Measurements from ENCODE around the gene PTPRD.
"Not testable (repeated sequence)": the region's sequence is repeated elsewhere in the genome, so short reads cannot be mapped to it uniquely, and the experiment has no call there.

The PTPRD gene

DNA sequence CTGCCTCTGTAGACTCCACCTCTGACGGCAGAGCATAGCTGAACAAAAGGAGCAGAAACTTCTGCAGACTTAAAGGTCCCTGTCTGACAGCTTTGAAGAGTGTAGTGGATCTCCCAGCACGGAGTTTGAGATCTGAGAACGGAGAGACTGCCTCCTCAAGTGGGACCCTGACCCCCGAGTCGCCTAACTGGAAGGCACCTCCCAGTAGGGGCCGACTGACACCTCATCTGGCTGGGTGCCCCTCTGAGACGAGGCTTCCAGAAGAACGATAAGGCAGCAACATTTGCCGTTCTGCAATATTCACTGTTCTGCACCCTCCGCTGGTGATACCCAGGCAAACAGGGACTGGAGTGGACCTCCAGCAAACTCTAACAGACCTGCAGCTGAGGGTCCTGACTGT lies 1186.3 kb downstream of the PTPRD start:
- not testable (repeated sequence) for DNase-seq

- no peak for DNase-seq
Observed at GRCh38 chr9:9412241-9412640, 1200.6 kb downstream of the PTPRD start.

DNA sequence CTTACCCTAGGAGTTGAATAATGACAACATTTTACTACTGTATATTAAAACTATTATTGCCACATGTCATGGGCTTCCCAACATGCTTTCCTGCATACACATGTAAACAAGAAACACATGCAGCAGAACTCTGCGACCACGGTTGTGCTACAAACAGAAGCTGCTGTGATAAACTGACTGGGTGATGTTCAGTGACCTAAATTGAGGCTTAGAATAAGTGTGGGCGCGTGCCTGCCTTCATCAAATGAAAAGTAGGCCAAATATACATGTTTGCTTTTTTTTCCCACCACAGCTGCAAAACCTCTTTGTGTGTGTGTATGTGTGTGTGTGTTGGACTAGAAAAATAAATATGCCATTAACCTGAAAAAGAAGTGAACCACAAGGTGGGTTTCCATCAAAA lies 1202.1 kb downstream of the PTPRD start:
- no peak for DNase-seq

GRCh38 chr9:9399982-9400381 lies 1212.8 kb downstream of the PTPRD start:
- DNase-seq = no peak

- no peak for DNase-seq
Observed at GRCh38 chr9:9396518-9396917, 1216.3 kb downstream of the PTPRD start.

- no peak for DNase-seq
Observed at GRCh38 chr9:9395539-9395938, 1217.3 kb downstream of the PTPRD start.

DNA sequence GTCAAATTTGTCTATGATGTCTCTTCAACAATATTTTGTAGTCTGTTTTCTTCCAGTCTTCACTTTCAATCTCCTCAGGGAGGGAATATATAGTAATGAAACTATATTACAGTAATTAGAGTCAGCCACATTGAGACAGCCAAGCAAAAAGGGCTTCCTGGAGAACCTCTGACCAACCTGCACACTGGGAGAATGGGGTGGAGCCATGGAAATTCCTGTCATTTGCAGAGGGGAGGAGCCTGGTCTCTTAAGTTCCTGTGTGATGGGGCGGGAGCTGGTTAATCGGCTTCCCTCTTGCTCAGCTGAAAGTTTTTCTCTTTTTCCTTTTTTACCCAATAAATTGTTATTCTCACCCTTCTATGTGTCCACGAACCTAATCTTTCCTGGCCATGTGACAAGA lies 1220.0 kb downstream of the PTPRD start:
- DNase-seq = no peak

DNA sequence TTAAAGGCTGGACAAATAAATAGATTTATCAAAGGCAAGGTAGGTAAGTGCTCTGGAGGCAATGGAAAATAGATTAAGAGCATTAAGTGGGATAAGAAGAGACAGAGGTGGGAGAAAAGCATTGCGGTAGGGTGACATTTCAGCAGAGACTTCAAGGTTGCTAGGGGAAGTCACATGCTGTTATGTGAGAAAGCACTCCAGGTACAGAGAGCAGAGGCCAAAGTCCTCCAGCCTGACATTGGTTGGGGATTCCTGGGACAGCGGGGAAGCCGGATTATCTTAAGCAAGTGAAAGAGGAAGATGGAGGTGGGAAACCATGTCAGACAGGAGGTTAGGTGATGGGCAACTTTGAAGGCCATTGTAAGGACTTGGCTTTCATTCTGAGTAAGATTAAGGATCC lies 1222.9 kb downstream of the PTPRD start:
- no peak for DNase-seq

DNA sequence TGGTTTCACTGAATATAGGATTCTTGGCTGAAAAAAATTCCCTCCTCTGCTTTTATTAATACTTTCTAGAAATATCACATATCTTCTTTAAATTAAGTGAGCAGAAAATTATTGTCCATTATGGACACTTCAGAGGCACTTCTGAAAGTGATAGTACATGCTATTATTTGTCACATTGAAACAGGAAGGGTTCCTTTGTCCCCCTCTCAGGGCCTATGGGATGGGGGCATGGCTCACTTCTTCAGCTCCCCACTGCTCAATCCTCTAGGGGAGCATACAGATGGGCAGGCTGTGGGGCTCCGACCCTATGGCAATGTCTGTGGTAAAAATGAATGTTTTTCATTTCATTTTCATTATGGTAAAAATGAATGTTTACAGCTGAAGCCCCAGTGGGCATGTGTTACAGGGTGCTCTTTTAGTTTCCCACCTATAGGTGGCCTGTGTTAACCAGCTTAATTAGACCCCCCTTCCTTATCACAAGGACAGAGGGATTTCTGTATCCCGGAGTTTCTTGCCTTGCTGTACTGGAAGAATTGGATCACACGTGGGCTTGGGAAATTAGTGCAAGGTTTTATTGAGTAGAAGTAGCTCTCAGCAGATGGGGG lies 1225.2 kb downstream of the PTPRD start:
- DNase-seq = peak; percentile 7

- DNase-seq = no peak
Observed at GRCh38 chr9:9362332-9362731, 1250.5 kb downstream of the PTPRD start.

GRCh38 chr9:9352877-9353481 lies 1259.8 kb downstream of the PTPRD start:
- DNase-seq = peak; percentile 43

DNA sequence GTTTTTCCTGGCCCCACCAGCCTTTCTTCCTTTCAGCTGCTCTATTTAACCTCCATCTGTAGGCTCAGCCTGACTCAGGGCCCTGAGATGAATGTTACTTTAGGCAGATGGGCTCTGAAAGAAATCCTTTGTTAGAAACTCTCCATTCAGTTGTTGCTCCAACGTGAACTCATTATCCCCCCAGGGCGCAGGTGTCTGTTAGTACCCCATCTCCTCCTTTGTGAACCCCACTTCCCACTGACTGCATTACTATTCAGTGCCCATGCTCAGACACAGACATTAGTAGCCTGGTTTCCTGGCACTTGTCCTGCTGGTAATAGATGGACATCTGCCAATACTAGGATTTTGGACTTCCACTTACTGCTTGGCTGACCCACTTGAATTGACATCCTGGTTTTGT lies 1271.6 kb downstream of the PTPRD start:
- no peak for DNase-seq

DNA sequence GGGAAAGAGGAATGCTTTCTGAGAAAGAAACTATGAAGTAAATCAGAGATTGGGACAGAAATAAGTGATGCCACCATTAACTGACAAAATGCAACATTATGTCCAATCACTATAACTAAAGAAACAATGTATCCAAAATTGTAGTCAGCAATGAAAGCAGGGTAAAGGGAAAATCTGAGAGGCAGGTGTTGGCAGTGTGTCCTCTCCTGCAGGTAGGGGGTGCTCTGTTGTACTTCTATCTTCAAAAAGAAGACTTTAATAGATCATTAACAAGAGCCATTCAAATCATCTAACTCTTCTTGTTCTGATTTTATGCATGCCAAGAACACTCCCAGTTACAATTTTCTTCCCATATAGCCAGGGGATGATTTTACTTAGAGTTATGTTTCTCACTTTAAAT lies 1275.7 kb downstream of the PTPRD start:
- peak; percentile 22 for DNase-seq

GRCh38 chr9:9326749-9327148 lies 1286.1 kb downstream of the PTPRD start:
- no peak for DNase-seq

GRCh38 chr9:9319007-9319406 lies 1293.8 kb downstream of the PTPRD start:
- DNase-seq = no peak

DNA sequence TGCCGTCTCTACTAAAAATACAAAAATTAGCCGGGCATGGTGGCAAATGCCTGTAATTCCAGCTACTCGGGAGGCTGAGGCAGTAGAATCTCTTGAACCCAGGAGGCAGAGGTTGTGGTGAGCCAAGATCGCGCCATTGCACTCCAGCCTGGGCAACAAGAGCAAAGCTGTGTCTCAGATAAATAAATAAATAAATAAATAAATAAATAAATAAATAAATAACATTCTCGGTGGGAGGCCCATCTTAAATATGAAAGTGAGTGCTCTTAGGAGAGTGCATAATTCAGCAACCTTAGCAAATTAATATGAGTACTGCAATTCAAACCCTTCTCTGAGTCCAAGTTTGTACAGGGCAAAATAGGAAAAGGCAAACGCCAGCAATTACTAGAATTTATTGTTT lies 1302.1 kb downstream of the PTPRD start:
- not testable (repeated sequence) for DNase-seq

- DNase-seq = no peak
Observed at GRCh38 chr9:9305600-9305999, 1307.2 kb downstream of the PTPRD start.

- peak; percentile 49 for DNase-seq
Observed at GRCh38 chr9:9299134-9299533, 1313.7 kb downstream of the PTPRD start.

- DNase-seq = no peak
Observed at GRCh38 chr9:9286001-9286400, 1326.8 kb downstream of the PTPRD start.

DNA sequence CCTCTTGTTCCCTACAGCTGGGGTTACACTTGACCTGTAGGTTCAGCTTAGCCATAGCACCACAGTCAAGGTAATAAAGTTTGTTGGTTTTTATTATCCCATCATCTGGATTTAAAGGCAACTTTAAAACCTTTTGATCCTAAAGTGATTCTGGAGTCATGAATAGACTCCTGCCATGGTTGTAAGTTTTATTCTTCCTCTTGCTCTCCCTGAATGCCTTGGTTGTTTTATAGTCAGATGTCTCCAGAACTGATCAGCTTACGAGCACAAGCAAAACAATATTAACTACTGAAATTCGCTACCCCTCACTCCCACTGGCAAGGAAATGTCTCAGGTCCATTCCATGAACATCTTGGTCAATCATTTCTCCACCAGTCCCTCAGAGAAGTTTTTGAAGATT lies 1328.6 kb downstream of the PTPRD start:
- DNase-seq = no peak

DNA sequence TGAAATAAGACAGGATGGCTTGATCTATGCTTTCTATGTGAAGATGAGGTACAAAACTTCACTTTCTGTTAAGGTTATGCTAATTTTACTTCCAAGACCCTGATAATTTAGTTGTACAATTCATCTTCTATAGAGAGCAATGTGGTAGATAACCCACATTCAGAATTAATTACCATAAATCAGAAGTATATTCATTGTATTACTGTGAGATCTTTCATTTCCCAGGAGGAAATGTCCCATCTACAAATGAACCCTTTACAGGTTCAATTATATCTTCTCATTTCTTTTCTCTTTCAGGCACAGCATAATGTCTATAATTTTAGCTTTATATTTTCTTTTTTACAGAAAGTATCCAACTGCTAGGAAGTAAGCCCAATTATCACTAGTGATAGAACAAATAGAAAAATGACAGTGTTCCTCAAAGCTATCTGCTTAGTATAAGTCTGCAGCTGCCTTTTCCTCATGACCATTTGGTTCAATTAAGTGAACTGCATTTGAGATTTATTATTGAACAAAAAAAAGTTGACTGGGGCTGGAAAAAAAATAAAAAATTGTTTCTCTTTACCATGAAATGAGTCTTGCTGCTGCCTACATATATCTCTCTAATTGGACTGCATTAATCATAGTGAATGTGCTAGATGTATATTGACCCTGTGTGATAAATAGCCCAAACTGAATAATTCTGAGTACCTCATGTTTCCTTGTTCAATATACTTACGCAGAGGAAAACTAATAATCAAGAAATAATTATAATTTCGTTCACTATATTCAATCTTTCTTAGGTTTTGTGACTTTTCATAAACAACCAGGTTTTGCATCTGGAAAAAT lies 1329.4 kb downstream of the PTPRD start:
- no peak for DNase-seq

DNA sequence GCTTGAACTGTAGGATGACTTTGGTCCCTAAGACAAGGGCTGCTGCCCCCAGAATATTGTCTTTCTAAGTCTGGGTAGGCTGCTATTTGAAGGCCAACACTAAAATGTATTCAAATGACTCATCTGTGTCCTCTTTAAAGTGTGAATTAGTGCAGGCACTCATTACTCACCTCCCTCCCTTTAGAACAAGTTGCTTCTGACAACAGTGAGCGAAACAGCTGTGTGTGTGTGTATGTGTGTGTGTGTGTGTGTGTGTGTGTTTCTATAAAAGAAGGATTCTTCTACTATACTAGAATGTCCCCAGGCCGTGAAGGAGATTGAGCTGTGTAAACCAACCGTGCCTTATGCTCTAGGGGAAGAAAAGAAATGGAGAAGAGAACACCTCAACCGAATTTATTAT lies 1337.2 kb downstream of the PTPRD start:
- peak; percentile 18 for DNase-seq

- DNase-seq = no peak
Observed at GRCh38 chr9:9257999-9258498, 1354.8 kb downstream of the PTPRD start.

- DNase-seq = no peak
Observed at GRCh38 chr9:9246726-9247125, 1366.1 kb downstream of the PTPRD start.
